Activated CD8-positive, alpha-beta T cell treated with anti-CD3 and anti-CD28 coated beads, Interleukin-2, amount 10 ng/mL, durations not matched to agents 7 days and 5 days (primary cell): Measurements from ENCODE around the gene TRIM52. TPM values are rescaled to one million over a fixed set of nuclear protein-coding genes. Genes with fewer than 3 reads are reported as not detected.

ENCODE experiments used
- ATAC-seq: fragments of 150-1000 bp; cut with Tn5 transposase; one replicate; pipeline ENCODE4 v1.10.0; 2021; ENCODE audit warnings: moderate library complexity
- CTCF ChIA-PET: fragments of 350-600 bp; sonication (Branson Sonifier 250); formaldehyde crosslinking; loops from one replicate; lab custom pipeline; 2021; ENCODE audit warnings: antibody characterized with exemption; lab: Charles Lee
- POLR2A ChIA-PET: fragments of 350-600 bp; sonication (Branson Sonifier 250); formaldehyde crosslinking; loops from one replicate; lab custom pipeline; 2021; ENCODE audit warnings: antibody characterized with exemption; lab: Charles Lee
- DNase-seq: peaks from one replicate; pipeline ENCODE4 v3.0.0-alpha.2; 2020
- H3K27ac Mint-ChIP-seq: one replicate; pipeline ENCODE4 v1.8.0; 2021; ENCODE audit warnings: mild to moderate bottlenecking, mixed read lengths
- H3K27me3 Mint-ChIP-seq: one replicate; pipeline ENCODE4 v1.8.0; 2021; ENCODE audit warnings: low read depth, mixed read lengths
- H3K36me3 Mint-ChIP-seq: one replicate; pipeline ENCODE4 v1.8.0; 2021; ENCODE audit warnings: low read depth, mixed read lengths
- H3K4me1 Mint-ChIP-seq: one replicate; pipeline ENCODE4 v1.8.0; 2021; ENCODE audit warnings: low read depth, mixed read lengths
- H3K4me3 Mint-ChIP-seq: one replicate; pipeline ENCODE4 v1.8.0; 2021; ENCODE audit warnings: mild to moderate bottlenecking, mixed read lengths
- H3K9me3 Mint-ChIP-seq: one replicate; pipeline ENCODE4 v1.8.0; 2022; ENCODE audit warnings: mixed read lengths; ENCODE audit not compliant: insufficient read depth
- total RNA-seq, 2 experiments: library from RNA; stranded (reverse); gene quantifications; one replicate each; pipeline ENCODE4 v1.2.3, GENCODE V29; 2021

TRIM52 gene
- total RNA-seq, 2 experiments from 2014 or later: 22.4 to 23.2 TPM

- ChIA-PET POLR2A (interaction anchor here (1.3 to 5.1 kb wide), 2 partner anchors 9 to 11 kb away, joined by 3 to 30 read pairs; partner anchors contain the start of gene RACK1), CTCF (no interaction called here)
- Mint-ChIP-seq H3K27ac (no peak overlapping the region), H3K36me3 (peaks cover 65% of the 10 kb centered on the region), H3K4me1 (peaks cover 21% of the 10 kb centered on the region), H3K4me3 (no peak overlapping the region), H3K27me3 (no peaks in the 10 kb centered on the region), H3K9me3 (no peaks in the 10 kb centered on the region)
- DNase-seq (no peak), ATAC-seq (no peak)
Measured at GRCh38 chr5:181231432-181231831, 29.5 kb downstream of the TRIM52 start.

GRCh38 chr5:181230551-181230950 lies 30.4 kb downstream of the TRIM52 start:
- Mint-ChIP-seq H3K9me3 (no peaks in the 10 kb centered on the region), H3K36me3 (peaks cover 62% of the 10 kb centered on the region), H3K4me1 (peaks cover 29% of the 10 kb centered on the region), H3K27ac (peak overlapping the region; percentile 71), H3K4me3 (no peak overlapping the region), H3K27me3 (no peaks in the 10 kb centered on the region)
- DNase-seq (no peak), ATAC-seq (no peak)
- ChIA-PET POLR2A (interaction anchor here (0.9 to 5.1 kb wide), 2 partner anchors 12 to 31 kb away, joined by 3 to 30 read pairs; partner anchors contain the start of gene RACK1), CTCF (no interaction called here)

- DNase-seq: no peak
- Mint-ChIP-seq H3K4me3 (no peak overlapping the region), H3K27me3 (no peaks in the 10 kb centered on the region), H3K36me3 (peaks cover 57% of the 10 kb centered on the region), H3K9me3 (no peaks in the 10 kb centered on the region), H3K4me1 (peaks cover 35% of the 10 kb centered on the region), H3K27ac (no peak overlapping the region)
- ChIA-PET POLR2A (interaction anchor here (0.8 to 8.9 kb wide), 3 partner anchors 12 to 42 kb away, joined by 3 to 157 read pairs (median 4); partner anchors contain the start of genes RACK1 and TRIM52), CTCF (no interaction called here)
- ATAC-seq: no peak
Measured at GRCh38 chr5:181229996-181230395, 30.9 kb downstream of the TRIM52 start.

GRCh38 chr5:181224390-181225229 lies 36.3 kb downstream of the TRIM52 start:
- H3K27ac Mint-ChIP-seq: peak overlapping the region; percentile 99
- H3K9me3 Mint-ChIP-seq: no peaks in the 10 kb centered on the region
- peak; percentile 54 for DNase-seq
- no peak for ATAC-seq
- H3K4me3 Mint-ChIP-seq: peak overlapping the region; percentile 99
- H3K36me3 Mint-ChIP-seq: peaks cover 36% of the 10 kb centered on the region
- CTCF ChIA-PET: interaction anchor here (0.6 to 1.4 kb wide), 6 partner anchors 12 to 37 kb away, joined by 3 to 4 read pairs (median 4); partner anchors contain the start of gene RACK1
- peaks cover 66% of the 10 kb centered on the region for H3K4me1 Mint-ChIP-seq
- POLR2A ChIA-PET: interaction anchor here (0.6 to 8.9 kb wide), 9 partner anchors 10 to 51 kb away, joined by 3 to 157 read pairs (median 4); partner anchors contain the start of genes RACK1 and TRIM52
- H3K27me3 Mint-ChIP-seq: no peaks in the 10 kb centered on the region

GRCh38 chr5:181223729-181224389 lies 37.1 kb downstream of the TRIM52 start:
- peak overlapping the region; percentile 99 for H3K27ac Mint-ChIP-seq
- no peaks in the 10 kb centered on the region for H3K9me3 Mint-ChIP-seq
- peak overlapping the region; percentile 99 for H3K4me3 Mint-ChIP-seq

DNA sequence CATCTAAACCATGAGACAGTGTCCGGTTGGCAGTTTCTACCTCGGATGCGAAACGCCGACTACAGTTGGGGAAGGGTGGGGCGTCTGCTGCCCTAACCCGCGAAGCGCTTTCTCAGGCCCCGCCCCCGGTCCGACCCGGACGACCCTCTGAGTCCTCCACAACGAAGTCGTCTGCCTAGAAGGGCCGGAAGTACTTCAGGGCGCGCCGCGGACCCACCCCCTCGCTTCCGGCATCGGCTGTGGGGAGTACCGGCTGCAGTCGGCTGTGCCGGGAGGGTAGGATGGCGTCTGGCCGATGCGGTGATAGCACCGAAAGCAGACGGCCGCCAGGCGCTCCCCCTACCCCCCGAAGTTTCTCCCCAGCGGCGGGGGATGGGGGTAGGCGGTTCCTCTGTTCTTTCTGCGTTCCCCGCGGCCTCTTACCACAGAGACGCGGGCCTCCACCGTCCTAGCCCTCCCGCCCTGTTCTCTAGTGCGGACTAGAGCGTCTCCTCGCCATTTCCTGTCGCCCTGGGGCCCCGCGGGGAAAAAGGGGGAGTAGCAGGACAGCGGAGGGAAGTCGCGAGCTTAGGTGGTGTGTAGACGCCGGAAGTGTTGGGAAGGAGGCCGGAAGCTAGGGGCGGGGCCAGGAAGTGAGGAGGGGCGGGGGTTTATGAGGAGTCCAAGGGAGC lies 37.8 kb downstream of the TRIM52 start, which contains the start of gene TRIM41:
TRIM41 (plus strand) TSS at position 224 of the 671 bp plus-strand sequence. CDS start 719 bp downstream, outside the sequence.
- Mint-ChIP-seq H3K4me3 (peak within 1 kb of the TSS; percentile 99), H3K36me3 (peaks cover 29% of the 10 kb centered on the region), H3K27me3 (peaks cover 1% of the 10 kb centered on the region), H3K4me1 (peaks cover 68% of the 10 kb centered on the region), H3K27ac (peak within 1 kb of the TSS; percentile 99), H3K9me3 (no peaks in the 10 kb centered on the region)
- CTCF ChIA-PET: interaction anchor here (0.6 to 2.1 kb wide), 9 partner anchors 16 to 1272 kb away, joined by 3 to 8 read pairs (median 4); partner anchors contain the start of gene RACK1
- DNase-seq (peak; percentile 99), ATAC-seq (peak; percentile 65)
- POLR2A ChIA-PET: interaction anchor here (0.6 to 8.9 kb wide), 17 partner anchors 8 to 422 kb away, joined by 3 to 157 read pairs (median 4); partner anchors contain the start of genes RACK1 and TRIM52

More at GRCh38 chr5:181223729-181224389, 37.1 kb downstream of the TRIM52 start:
- DNase-seq (peak; percentile 73), ATAC-seq (peak; percentile 6)
- Mint-ChIP-seq H3K36me3 (peaks cover 29% of the 10 kb centered on the region), H3K27me3 (no peaks in the 10 kb centered on the region), H3K4me1 (peaks cover 63% of the 10 kb centered on the region)
- ChIA-PET POLR2A (interaction anchor here (0.6 to 8.9 kb wide), 14 partner anchors 9 to 47 kb away, joined by 3 to 157 read pairs (median 7); partner anchors contain the start of genes RACK1 and TRIM52), CTCF (interaction anchor here (0.6 to 1.7 kb wide), 5 partner anchors 17 to 1272 kb away, joined by 3 to 8 read pairs (median 3); partner anchors contain the start of gene RACK1)

GRCh38 chr5:181222630-181223057 lies 38.3 kb downstream of the TRIM52 start:
- POLR2A ChIA-PET: interaction anchor here (0.9 to 8.9 kb wide), 13 partner anchors 9 to 421 kb away, joined by 3 to 157 read pairs (median 10); partner anchors contain the start of genes RACK1 and TRIM52
- peak overlapping the region; percentile 99 for H3K27ac Mint-ChIP-seq
- CTCF ChIA-PET: interaction anchor here (1.1 to 2.1 kb wide), 9 partner anchors 15 to 63 kb away, joined by 3 to 8 read pairs (median 4); partner anchors contain the start of gene RACK1
- no peaks in the 10 kb centered on the region for H3K9me3 Mint-ChIP-seq
- peaks cover 26% of the 10 kb centered on the region for H3K36me3 Mint-ChIP-seq
- peaks cover 73% of the 10 kb centered on the region for H3K4me1 Mint-ChIP-seq
- DNase-seq (no peak), ATAC-seq (peak; percentile 8)
- peak overlapping the region; percentile 99 for H3K4me3 Mint-ChIP-seq
- H3K27me3 Mint-ChIP-seq: peaks cover 3% of the 10 kb centered on the region

GRCh38 chr5:181221792-181222629 lies 38.9 kb downstream of the TRIM52 start:
- Mint-ChIP-seq H3K4me3 (peak overlapping the region; percentile 99), H3K27ac (peak overlapping the region; percentile 99), H3K27me3 (peaks cover 3% of the 10 kb centered on the region), H3K4me1 (peaks cover 80% of the 10 kb centered on the region), H3K9me3 (no peaks in the 10 kb centered on the region), H3K36me3 (peaks cover 23% of the 10 kb centered on the region)
- CTCF ChIA-PET: interaction anchor here (1.1 to 2.1 kb wide), 9 partner anchors 15 to 62 kb away, joined by 3 to 8 read pairs (median 4); partner anchors contain the start of gene RACK1
- POLR2A ChIA-PET: interaction anchor here (0.6 to 8.9 kb wide), 13 partner anchors 9 to 420 kb away, joined by 3 to 157 read pairs (median 4); partner anchors contain the start of genes RACK1 and TRIM52
- peak; percentile 95 for DNase-seq
- ATAC-seq: peak; percentile 35

DNA sequence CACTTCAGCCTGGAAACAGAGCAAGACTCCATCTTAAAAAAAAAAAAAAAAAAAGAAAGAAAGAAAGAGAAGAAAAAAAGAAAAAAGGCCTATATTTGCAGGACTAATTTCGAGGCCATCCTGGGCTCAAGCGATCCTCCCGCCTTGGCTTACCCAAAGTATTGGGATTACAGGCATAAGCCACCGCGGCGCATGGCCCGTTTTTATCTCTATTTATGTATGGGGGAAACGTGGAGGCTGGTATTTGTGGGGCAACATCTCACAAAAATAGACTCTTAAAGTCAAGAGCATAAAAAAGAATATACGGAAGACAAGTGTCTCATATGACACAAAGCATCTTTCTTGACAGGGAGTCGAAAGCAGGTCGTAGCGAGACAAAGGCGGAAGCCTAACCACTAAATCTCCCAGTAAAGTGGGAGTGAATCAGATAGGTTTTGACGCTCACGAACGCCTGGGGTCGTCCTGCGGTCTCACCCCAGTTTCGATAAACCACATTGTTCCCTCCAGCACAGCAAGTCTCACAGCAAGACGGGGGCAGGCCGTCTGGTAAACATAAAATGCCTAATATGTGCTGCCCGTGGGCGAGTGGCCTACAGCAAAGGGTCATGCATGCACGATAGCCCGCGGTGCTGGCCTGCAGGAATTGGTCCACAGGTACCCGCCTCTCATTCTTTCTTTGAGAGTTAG lies 39.7 kb downstream of the TRIM52 start:
- peaks cover 20% of the 10 kb centered on the region for H3K36me3 Mint-ChIP-seq
- peaks cover 79% of the 10 kb centered on the region for H3K4me1 Mint-ChIP-seq
- CTCF ChIA-PET: interaction anchor here (0.6 to 2.1 kb wide), 6 partner anchors 15 to 65 kb away, joined by 3 to 7 read pairs (median 3); no protein-coding TSS in a partner anchor

More for the DNA sequence above, 39.7 kb downstream of the TRIM52 start:
- Mint-ChIP-seq H3K4me3 (peak overlapping the region; percentile 99), H3K9me3 (no peaks in the 10 kb centered on the region), H3K27ac (peak overlapping the region; percentile 99), H3K27me3 (peaks cover 3% of the 10 kb centered on the region)
- peak; percentile 81 for DNase-seq
- POLR2A ChIA-PET: interaction anchor here (1.6 to 8.9 kb wide), 5 partner anchors 14 to 420 kb away, joined by 4 to 157 read pairs (median 25); partner anchors contain the start of genes RACK1 and TRIM52
- no peak for ATAC-seq
